C4-2B (cell line): ENCODE results near the gene FUS.
"Not testable (repeated sequence)": the region's sequence is repeated elsewhere in the genome, so short reads cannot be mapped to it uniquely, and the experiment has no call there.

Experiments
- H3K27ac ChIP-seq: fragments of 450-650 bp; 2 replicates; pipeline ENCODE4 v1.5.1; 2017
- CTCF ChIP-seq: fragments of 450-650 bp; conservative IDR thresholded peaks from 2 replicates; pipeline ENCODE4 v1.5.1; 2017; ENCODE audit warnings: mild to moderate bottlenecking
- ZFX ChIP-seq: fragments of 450-650 bp; IDR thresholded peaks from 2 replicates; pipeline ENCODE4 v1.6.1; 2017

Gene FUS

DNA sequence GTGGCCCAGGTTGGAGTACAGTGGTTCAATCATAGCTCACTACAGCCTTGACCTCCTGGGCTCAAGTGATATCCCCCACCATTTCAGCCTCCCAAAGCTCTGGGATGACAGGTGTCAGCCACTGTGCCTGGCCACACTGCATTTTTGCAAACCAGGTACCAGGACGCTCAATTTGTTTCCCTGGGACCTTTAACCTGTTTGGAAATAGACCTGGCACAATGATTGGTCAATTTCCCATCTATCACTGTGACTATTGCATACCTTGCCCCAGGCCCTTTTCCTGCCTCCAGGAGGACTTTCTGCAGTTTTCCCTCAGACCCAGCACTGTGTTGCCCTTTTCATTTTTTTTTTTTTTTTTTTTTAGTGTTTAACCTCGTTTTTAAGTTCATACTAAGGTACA, 11.1 kb upstream of the FUS start:
- TF ChIP-seq CTCF, result no peak
- TF ChIP-seq ZFX, result no peak
- H3K27ac ChIP-seq, result no peak overlapping the region

- H3K27ac ChIP-seq, result not testable (repeated sequence)
Measured at GRCh38 chr16:31170048-31170447, 9.9 kb upstream of the FUS start.

- no peak overlapping the region for H3K27ac ChIP-seq
- no peak for TF ChIP-seq ZFX
- no peak for TF ChIP-seq CTCF
Measured at GRCh38 chr16:31177136-31177535, 2.8 kb upstream of the FUS start.

DNA sequence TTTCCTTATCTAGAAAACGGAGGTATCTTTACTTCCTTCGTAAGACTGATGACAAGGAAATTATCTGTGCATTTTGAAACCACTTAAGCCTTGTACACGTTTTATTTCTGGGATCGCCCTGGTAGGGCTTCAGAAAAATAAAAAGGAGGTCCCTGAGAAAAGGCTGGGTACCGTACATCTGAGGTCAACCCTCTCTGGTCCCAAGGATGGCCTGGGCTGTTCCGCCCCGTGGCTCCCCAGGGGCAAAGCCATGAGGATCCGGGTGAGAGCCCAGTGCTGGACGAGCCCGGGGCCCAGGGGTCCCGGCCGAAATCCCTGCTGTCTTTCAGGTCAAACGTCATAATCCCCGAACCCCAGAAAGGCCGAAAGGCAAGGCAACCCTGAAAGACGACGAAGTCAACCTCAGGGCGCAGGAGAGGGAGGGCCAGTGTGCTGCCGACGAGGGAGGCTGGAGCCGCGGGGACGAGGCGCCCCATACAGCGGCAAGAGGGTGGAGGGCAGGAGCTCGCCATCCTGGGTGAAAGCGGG, 656 bp upstream of the FUS start:
- TF ChIP-seq CTCF, result no peak
- TF ChIP-seq ZFX, result no peak
- peak overlapping the region; percentile 93 for H3K27ac ChIP-seq

DNA sequence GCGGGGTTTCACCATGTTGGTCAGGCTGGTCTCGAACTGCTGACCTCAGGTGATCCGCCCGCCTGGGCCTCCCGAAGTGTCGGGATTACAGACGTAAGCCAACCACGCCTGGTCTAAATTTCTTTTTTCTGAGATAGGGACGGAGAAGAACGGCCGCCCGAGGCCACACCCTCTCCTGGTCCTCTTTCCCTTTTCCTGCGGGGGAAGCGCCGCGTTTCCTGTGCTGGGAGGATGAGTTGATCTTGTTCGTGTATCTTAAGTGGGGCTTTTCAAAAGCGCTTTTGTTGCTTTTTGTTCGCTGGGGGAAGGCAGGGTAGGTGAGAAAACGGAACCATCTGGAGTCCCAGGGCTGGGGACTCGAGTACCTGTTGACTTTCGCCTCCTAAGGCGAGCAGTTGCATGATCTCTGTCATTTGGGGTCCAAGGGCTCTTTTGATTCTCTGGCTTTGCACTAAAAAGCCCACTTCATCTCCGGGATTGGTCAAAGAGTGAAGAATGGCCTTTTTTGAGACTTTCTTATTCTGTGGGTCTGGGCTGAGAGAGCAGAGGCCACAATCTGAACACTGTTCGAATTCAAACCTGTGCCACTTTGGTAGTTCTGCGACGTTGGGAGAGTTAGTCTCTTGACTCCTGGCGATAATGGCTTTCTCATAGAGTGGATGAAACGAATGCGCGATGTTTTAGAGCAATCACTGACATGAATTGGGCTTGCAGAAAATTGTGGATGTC, 1.3 kb downstream of the FUS start:
- no peak for TF ChIP-seq CTCF
- TF ChIP-seq ZFX, result no peak
- H3K27ac ChIP-seq, result peak overlapping the region; percentile 93

- H3K27ac ChIP-seq, result peak overlapping the region; percentile 6; the same call in 1 of the 2 replicates
- no peak for TF ChIP-seq ZFX
- no peak for TF ChIP-seq CTCF
Measured at GRCh38 chr16:31182391-31182790, 2.5 kb downstream of the FUS start.

GRCh38 chr16:31183432-31184428, 3.8 kb downstream of the FUS start:
- TF ChIP-seq CTCF (no peak), ZFX (no peak)

More at GRCh38 chr16:31183432-31184428, 3.8 kb downstream of the FUS start:
- H3K27ac ChIP-seq, result no peak overlapping the region
